ENCODE data around the gene TSTD1.

- no peak for TF ChIP-seq CTCF (conservative IDR thresholded peaks at IDR 0.05 in 1 of 2, IDR thresholded peaks at IDR 0.05 in 1 of 2; ENCODE audit: low read depth in 1 of 2, low read length in 2 of 2)
- TF ChIP-seq EZH2 (IDR thresholded peaks at IDR 0.05; ENCODE audit: low read length, missing control alignments): no peak
Observed at GRCh38 chr1:161059293-161059692, 20.5 kb upstream of the TSTD1 start.
